Right ventricle myocardium inferior (tissue), 1 donor: ENCODE measurements around the gene CSNK2A2. TPM values are rescaled to one million over a fixed set of nuclear protein-coding genes. Genes with fewer than 3 reads are reported as not detected.
A peak's percentile ranks its signal among the peaks of the same experiment; 100 is the strongest.

ENCODE experiments used
- ATAC-seq: fragments of 200-7000 bp; cut with Tn5 transposase; one replicate; pipeline ENCODE4 v1.9.1; 2020; ENCODE audit warnings: mild to moderate bottlenecking, moderate library complexity
- DNase-seq: peaks from one replicate; pipeline ENCODE4 v3.0.0; 2021; ENCODE audit errors: missing footprints
- intact Hi-C: fragments of 100-400 bp; cut with DNase I; formaldehyde crosslinking; loops from one replicate; pipeline ENCODE4 v1.11.0; 2022
- long read RNA-seq: library from polyadenylated mRNA; unstranded; transcript quantifications from one replicate; pipeline ENCODE4 v2.0.0, GENCODE V29; 2021
- total RNA-seq: library from RNA; stranded (reverse); fragmentation: NEBNext Ultra II Directional; extraction: Animal tissue kit (Norgen Biotek cat#: 25700); gene quantifications from one replicate; pipeline ENCODE4 v1.2.1, GENCODE V29; 2021
- donor health status: DM: no; HTN: yes; CAD: no; lungs with severe emphysema.

Gene CSNK2A2
- total RNA-seq = 29.7 TPM
- long read RNA-seq, transcript CSNK2A2-201 (12 exons, 1,701 nt) = major isoform, 19 of 19 reads
- long read RNA-seq, partial matches to known transcripts = 0 of 19 reads
- long read RNA-seq, other reads (novel, unspliced or antisense) = 0 of 19 reads

- DNase-seq = peak; percentile 81
- intact Hi-C loops = loop anchor here (5.0 kb wide), 2 partner anchors 71 to 176 kb away; partner anchors contain the start of gene CFAP20
- ATAC-seq = peak; percentile 92
Observed at GRCh38 chr16:58198022-58198683, at the start of gene CSNK2A2. CSNK2A2 (minus strand) TSS chr16:58198106; CDS start chr16:58197736, 370 bp downstream.

GRCh38 chr16:58243528-58244004, 45.7 kb upstream of the CSNK2A2 start:
- intact Hi-C loops = no loop called here
- DNase-seq (no peak), ATAC-seq (no peak)

GRCh38 chr16:58236831-58237230, 38.9 kb upstream of the CSNK2A2 start:
- DNase-seq = no peak
- ATAC-seq = no peak
- intact Hi-C loops = no loop called here

GRCh38 chr16:58236231-58236690, 38.4 kb upstream of the CSNK2A2 start:
- intact Hi-C loops = no loop called here
- ATAC-seq (peak; percentile 81), DNase-seq (peak; percentile 74)

GRCh38 chr16:58235663-58236062, 37.8 kb upstream of the CSNK2A2 start:
- intact Hi-C loops = no loop called here
- no peak for DNase-seq
- ATAC-seq = no peak

- no peak for DNase-seq
- ATAC-seq = no peak
- intact Hi-C loops = no loop called here
Observed at GRCh38 chr16:58234831-58235595, 37.1 kb upstream of the CSNK2A2 start.

GRCh38 chr16:58230259-58230658, 32.4 kb upstream of the CSNK2A2 start:
- intact Hi-C loops = no loop called here
- DNase-seq = no peak
- no peak for ATAC-seq

- no peak for ATAC-seq
- intact Hi-C loops = no loop called here
- DNase-seq = no peak
Observed at GRCh38 chr16:58226790-58227189, 28.9 kb upstream of the CSNK2A2 start.

GRCh38 chr16:58225965-58226602, 28.2 kb upstream of the CSNK2A2 start:
- intact Hi-C loops = no loop called here
- ATAC-seq (no peak), DNase-seq (no peak)

GRCh38 chr16:58222532-58223316, 24.8 kb upstream of the CSNK2A2 start:
- intact Hi-C loops = no loop called here
- ATAC-seq (no peak), DNase-seq (no peak)

GRCh38 chr16:58219432-58219831, 21.5 kb upstream of the CSNK2A2 start:
- intact Hi-C loops = no loop called here
- no peak for ATAC-seq

GRCh38 chr16:58218786-58219185, 20.9 kb upstream of the CSNK2A2 start:
- intact Hi-C loops = no loop called here
- ATAC-seq (no peak), DNase-seq (no peak)

More at GRCh38 chr16:58219432-58219831, 21.5 kb upstream of the CSNK2A2 start:
- DNase-seq = no peak

- intact Hi-C loops = no loop called here
- ATAC-seq (no peak), DNase-seq (no peak)
Observed at GRCh38 chr16:58217311-58217925, 19.5 kb upstream of the CSNK2A2 start.

GRCh38 chr16:58212824-58213655, 15.1 kb upstream of the CSNK2A2 start:
- intact Hi-C loops = no loop called here
- DNase-seq (no peak), ATAC-seq (no peak)

GRCh38 chr16:58211846-58212245, 13.9 kb upstream of the CSNK2A2 start:
- no peak for DNase-seq
- no peak for ATAC-seq
- intact Hi-C loops = no loop called here

- no peak for DNase-seq
- intact Hi-C loops = no loop called here
Observed at GRCh38 chr16:58211245-58211644, 13.3 kb upstream of the CSNK2A2 start.

GRCh38 chr16:58205276-58206036, 7.5 kb upstream of the CSNK2A2 start:
- ATAC-seq = no peak
- intact Hi-C loops = no loop called here
- no peak for DNase-seq

More at GRCh38 chr16:58211245-58211644, 13.3 kb upstream of the CSNK2A2 start:
- no peak for ATAC-seq
